GM12878 (cell line): ENCODE measurements around the gene SRPK2. TPM values are rescaled to one million over a fixed set of nuclear protein-coding genes. Genes with fewer than 3 reads are reported as not detected.

Experiments used
- ATAC-seq: fragments of 200-7000 bp; cut with Tn5 transposase; 3 replicates; pipeline ENCODE4 v1.9.1; 2020; ENCODE audit warnings: mild to moderate bottlenecking, moderate library complexity
- BruUV-seq: library from RNA; stranded (reverse); fragments of 400-500 nt; replicated peaks from 2 replicates; lab custom pipeline; 2021; lab: Mats Ljungman, UMichigan
- CTCF ChIA-PET: fragments of 300-600 bp; sonication (Branson Sonifier 250); formaldehyde crosslinking; extraction: SDS; loops from one replicate; lab custom pipeline; 2021; ENCODE audit warnings: inconsistent platforms; lab: Yijun Ruan, JAX
- POLR2A ChIA-PET: fragments of 350-600 bp; formaldehyde crosslinking; extraction: SDS; loops from one replicate; lab custom pipeline; 2021; ENCODE audit warnings: inconsistent platforms; lab: Charles Lee
- RAD21 ChIA-PET: fragments of 300-600 bp; sonication (Branson Sonifier 250); formaldehyde crosslinking; loops from one replicate; lab custom pipeline; 2023; ENCODE audit warnings: antibody characterized with exemption; ENCODE audit not compliant: unreplicated experiment; lab: Charles Lee
- SMC1A ChIA-PET: fragments of 300-600 bp; sonication (Branson Sonifier 250); formaldehyde crosslinking; loops from one replicate; lab custom pipeline; 2023; ENCODE audit not compliant: unreplicated experiment, uncharacterized antibody; lab: Charles Lee
- DNase-seq: peaks from one replicate; pipeline ENCODE4 v3.0.0-alpha.2; 2011; ENCODE audit warnings: low read depth, low spot score
- FAIRE-seq: peaks from 3 replicates; lab custom pipeline; 2011; peaks lifted over from hg19 to GRCh38; lab: Jason Lieb, UNC
- H2AFZ ChIP-seq: 2 replicates; pipeline ENCODE4 v1.6.0; 2011; ENCODE audit warnings: low read depth, low read length, control low read depth; ENCODE audit not compliant: control insufficient read depth
- H3K27ac ChIP-seq: 2 replicates; pipeline ENCODE4 v1.5.1; 2011; ENCODE audit warnings: control low read depth; ENCODE audit not compliant: control insufficient read depth, insufficient read depth
- H3K27me3 ChIP-seq, 2 experiments: replicated peaks in 1 of 2; 2 replicates each; pipeline versions ENCODE4 v1.6.0 to v1.6.1; 2011; ENCODE audit warnings: low read length in 1 of 2; ENCODE audit not compliant: control insufficient read depth in 2 of 2, insufficient read depth in 2 of 2
- H3K36me3 ChIP-seq, 2 experiments: 2 replicates each; pipeline ENCODE4 v1.5.1; 2011; ENCODE audit warnings: low read length in 1 of 2; ENCODE audit not compliant: control insufficient read depth in 2 of 2, insufficient read depth in 2 of 2
- H3K4me1 ChIP-seq: 2 replicates; pipeline ENCODE4 v1.6.1; 2011; ENCODE audit warnings: mild to moderate bottlenecking, low read length, moderate library complexity, mixed read lengths; ENCODE audit not compliant: control insufficient read depth, insufficient read depth
- H3K4me2 ChIP-seq: 2 replicates; pipeline ENCODE4 v1.6.0; 2011; ENCODE audit warnings: control low read depth; ENCODE audit not compliant: control insufficient read depth, insufficient read depth
- H3K4me3 ChIP-seq: fragments of 200-600 bp; sonication (generic); 2 replicates; pipeline ENCODE4 v1.5.1; 2016
- H3K79me2 ChIP-seq: 2 replicates; pipeline ENCODE4 v1.6.0; 2011; ENCODE audit warnings: low read length; ENCODE audit not compliant: control insufficient read depth, insufficient read depth
- H3K9ac ChIP-seq: 2 replicates; pipeline ENCODE4 v1.8.0; 2011; ENCODE audit warnings: low read length, control low read depth, mixed read lengths; ENCODE audit not compliant: control insufficient read depth, insufficient read depth
- H3K9me3 ChIP-seq: replicated peaks from 3 replicates; pipeline ENCODE4 v1.5.1; 2011; ENCODE audit warnings: mild to moderate bottlenecking, low read length; ENCODE audit not compliant: control insufficient read depth, insufficient read depth
- H4K20me1 ChIP-seq: 2 replicates; pipeline ENCODE4 v1.6.0; 2011; ENCODE audit not compliant: control insufficient read depth, insufficient read depth
- ASH2L ChIP-seq: fragments of 300-600, 200-600 bp; sonication (generic); IDR thresholded peaks from 2 replicates; pipeline ENCODE4 v1.6.1; 2017; ENCODE audit warnings: low read depth, mild to moderate bottlenecking, borderline replicate concordance
- BMI1 ChIP-seq: fragments of 450-650 bp; IDR thresholded peaks from 2 replicates; pipeline ENCODE4 v1.6.1; 2016; ENCODE audit warnings: mild to moderate bottlenecking, moderate library complexity, borderline replicate concordance
- CHD4 ChIP-seq: fragments of 200-600 bp; sonication (generic); IDR thresholded peaks from 2 replicates; pipeline ENCODE4 v1.6.1; 2016; ENCODE audit warnings: mild to moderate bottlenecking
- EP300 ChIP-seq, 2 experiments: fragments of 150-350 bp in 1 of 2; IDR thresholded peaks; 2 replicates each; pipeline ENCODE4 v1.6.1; 2011 to 2012; ENCODE audit warnings: low read depth in 2 of 2, low read length in 2 of 2, borderline replicate concordance in 1 of 2, improper control_type of control experiment in 1 of 2, inconsistent platforms in 1 of 2; ENCODE audit not compliant: control insufficient read depth in 1 of 2
- MYB ChIP-seq: fragments of 150-350 bp; IDR thresholded peaks from 2 replicates; pipeline ENCODE4 v1.6.1; 2014; ENCODE audit warnings: mild to moderate bottlenecking, low read depth, low read length, borderline replicate concordance
- WGBS: methylation state at CpG from one replicate; pipeline ENCODE4 v1.1.6; 2016; ENCODE audit warnings: low lambda C conversion rate; ENCODE audit not compliant: insufficient replicate concordance, insufficient coverage; ENCODE audit errors: missing lambda C conversion rate; 5-methylcytosine and 5-hydroxymethylcytosine counted together
- in situ Hi-C: fragments of 300-500 bp; cut with MboI; formaldehyde crosslinking; loops from 9 replicates; pipeline ENCODE4 v1.14.3; 2018; ENCODE audit warnings: mixed read lengths
- intact Hi-C: fragments of 100-400 bp; cut with micrococcal nuclease; formaldehyde crosslinking; loops from one replicate; pipeline ENCODE4 v1.14.2; 2022; ENCODE audit not compliant: unreplicated experiment
- polyA plus RNA-seq, 11 experiments: library from polyadenylated mRNA; depleted of rRNA in 4 of 11; unstranded in 6 of 11; stranded (reverse) in 5 of 11; fragments of >200 nt; fragmentation: Nextera tagmentation in 4 of 11; fragmentation: Illumina TruSeq in 1 of 11; extraction: Ambion mirVana in 4 of 11; extraction: Trizol in 1 of 11; gene quantifications; 1 replicate in 1 of 11; 2 replicates in 10 of 11; pipeline versions ENCODE4 v1.2.1 to v1.2.3, GENCODE V29; 2011 to 2016; ENCODE audit warnings: inconsistent platforms in 2 of 11, missing spikeins in 2 of 11, low read depth in 1 of 11
- total RNA-seq, 4 experiments: library from RNA; depleted of rRNA in 3 of 4; stranded (reverse); fragments of >200 nt in 3 of 4; fragmentation: Illumina TruSeq in 1 of 4; extraction: Trizol in 1 of 4; gene quantifications; 2 replicates each; pipeline versions ENCODE4 v1.2.1 to v1.2.3, GENCODE V29; 2013 to 2021
- TF ChIP-seq, protein P1 (sequence below): fragments of 450-650 bp; IDR thresholded peaks from 2 replicates; pipeline ENCODE4 v1.6.1; 2018; ENCODE audit warnings: mild to moderate bottlenecking, low read depth, moderate library complexity; ENCODE audit not compliant: partially characterized antibody
- TF ChIP-seq, protein P2 (sequence below), 3 experiments: IDR thresholded peaks in 2 of 3; conservative IDR thresholded peaks in 1 of 3; 2 replicates each; pipeline ENCODE4 v1.5.1; 2011; ENCODE audit warnings: low read depth in 3 of 3, low read length in 3 of 3, mild to moderate bottlenecking in 3 of 3, control low read depth in 2 of 3, moderate library complexity in 2 of 3, inconsistent platforms in 1 of 3, mixed read lengths in 1 of 3; ENCODE audit not compliant: control insufficient read depth in 2 of 3, insufficient read depth in 1 of 3; ENCODE audit errors: extremely low read depth in 1 of 3
- TF ChIP-seq, protein P3 (sequence below): IDR thresholded peaks from 2 replicates; pipeline ENCODE4 v1.6.1; 2012; ENCODE audit warnings: improper control_type of control experiment, low read depth, low read length; ENCODE audit not compliant: insufficient replicate concordance

The SRPK2 gene
- total and polyA plus RNA-seq, 10 of the 15 experiments (the other 5 are each of a cell fraction or from before 2014, with no cell fraction given) = 13.2 to 32.8 (median 24.5) TPM

DNA sequence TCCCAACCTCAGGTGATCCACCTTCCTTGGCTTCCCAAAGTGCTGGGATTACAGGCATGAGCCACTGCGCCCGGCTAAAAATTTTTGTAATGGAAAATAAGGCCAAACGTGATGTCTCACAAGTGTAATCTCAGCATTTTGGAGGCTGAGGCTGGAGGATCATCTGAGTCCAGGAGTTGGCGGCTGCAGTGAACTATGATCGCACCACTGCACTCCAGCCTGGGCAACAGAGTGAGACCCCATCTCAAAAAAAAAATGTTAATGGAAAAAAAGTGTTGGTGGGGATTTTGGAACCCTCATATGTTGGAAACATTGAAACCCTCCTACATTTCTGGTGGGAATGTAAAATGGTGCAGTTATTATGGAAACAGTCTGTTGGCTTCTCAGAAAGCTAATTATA, 2.7 kb upstream of the SRPK2 start (continued):
- TF ChIP-seq, protein P1, sequence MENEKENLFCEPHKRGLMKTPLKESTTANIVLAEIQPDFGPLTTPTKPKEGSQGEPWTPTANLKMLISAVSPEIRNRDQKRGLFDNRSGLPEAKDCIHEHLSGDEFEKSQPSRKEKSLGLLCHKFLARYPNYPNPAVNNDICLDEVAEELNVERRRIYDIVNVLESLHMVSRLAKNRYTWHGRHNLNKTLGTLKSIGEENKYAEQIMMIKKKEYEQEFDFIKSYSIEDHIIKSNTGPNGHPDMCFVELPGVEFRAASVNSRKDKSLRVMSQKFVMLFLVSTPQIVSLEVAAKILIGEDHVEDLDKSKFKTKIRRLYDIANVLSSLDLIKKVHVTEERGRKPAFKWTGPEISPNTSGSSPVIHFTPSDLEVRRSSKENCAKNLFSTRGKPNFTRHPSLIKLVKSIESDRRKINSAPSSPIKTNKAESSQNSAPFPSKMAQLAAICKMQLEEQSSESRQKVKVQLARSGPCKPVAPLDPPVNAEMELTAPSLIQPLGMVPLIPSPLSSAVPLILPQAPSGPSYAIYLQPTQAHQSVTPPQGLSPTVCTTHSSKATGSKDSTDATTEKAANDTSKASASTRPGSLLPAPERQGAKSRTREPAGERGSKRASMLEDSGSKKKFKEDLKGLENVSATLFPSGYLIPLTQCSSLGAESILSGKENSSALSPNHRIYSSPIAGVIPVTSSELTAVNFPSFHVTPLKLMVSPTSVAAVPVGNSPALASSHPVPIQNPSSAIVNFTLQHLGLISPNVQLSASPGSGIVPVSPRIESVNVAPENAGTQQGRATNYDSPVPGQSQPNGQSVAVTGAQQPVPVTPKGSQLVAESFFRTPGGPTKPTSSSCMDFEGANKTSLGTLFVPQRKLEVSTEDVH = no peak
- TF ChIP-seq, all 136 proteins: peak for 0

DNA sequence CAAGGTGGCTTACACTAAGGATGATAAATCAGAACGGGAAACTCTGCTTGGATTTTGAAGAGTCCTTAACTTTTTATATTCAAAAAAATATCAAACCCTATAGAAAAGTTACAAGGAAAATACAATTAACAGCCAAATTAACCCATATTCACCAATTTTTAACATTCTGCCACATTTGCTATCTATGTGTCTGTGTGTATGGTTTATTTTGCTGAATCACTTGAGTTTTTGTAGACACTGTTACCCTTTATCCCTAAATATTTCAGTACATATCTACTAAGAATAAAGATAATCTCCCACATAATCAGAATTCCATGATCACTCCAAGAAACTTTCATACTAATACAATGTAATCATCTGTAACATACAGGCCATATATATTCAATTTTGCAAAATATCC, 1.2 kb upstream of the SRPK2 start:
- no peak for DNase-seq
- Histone ChIP-seq H3K4me3 (no peak overlapping the region), H3K36me3 (no peaks in the 10 kb centered on the region; a peak in 1 of 4 replicates), H4K20me1 (no peaks in the 10 kb centered on the region), H3K4me2 (no peak overlapping the region), H3K27me3 (no peaks in the 10 kb centered on the region), H3K79me2 (peaks cover 15% of the 10 kb centered on the region), H3K4me1 (0 out of 2 replicates have a peak, but pooled peaks cover 3% of the 10 kb centered on the region), H3K9me3 (no peaks in the 10 kb centered on the region), H3K9ac (no peak overlapping the region), H3K27ac (no peak overlapping the region), H2AFZ (no peak overlapping the region)
- TF ChIP-seq MYB (no peak), ASH2L (no peak), CHD4 (no peak), EP300 (IDR thresholded peaks at IDR 0.05; ENCODE audit: borderline replicate concordance in 1 of 2, control insufficient read depth in 1 of 2, low read depth in 2 of 2, low read length in 2 of 2) (no peak), BMI1 (no peak)
- TF ChIP-seq, protein P2, sequence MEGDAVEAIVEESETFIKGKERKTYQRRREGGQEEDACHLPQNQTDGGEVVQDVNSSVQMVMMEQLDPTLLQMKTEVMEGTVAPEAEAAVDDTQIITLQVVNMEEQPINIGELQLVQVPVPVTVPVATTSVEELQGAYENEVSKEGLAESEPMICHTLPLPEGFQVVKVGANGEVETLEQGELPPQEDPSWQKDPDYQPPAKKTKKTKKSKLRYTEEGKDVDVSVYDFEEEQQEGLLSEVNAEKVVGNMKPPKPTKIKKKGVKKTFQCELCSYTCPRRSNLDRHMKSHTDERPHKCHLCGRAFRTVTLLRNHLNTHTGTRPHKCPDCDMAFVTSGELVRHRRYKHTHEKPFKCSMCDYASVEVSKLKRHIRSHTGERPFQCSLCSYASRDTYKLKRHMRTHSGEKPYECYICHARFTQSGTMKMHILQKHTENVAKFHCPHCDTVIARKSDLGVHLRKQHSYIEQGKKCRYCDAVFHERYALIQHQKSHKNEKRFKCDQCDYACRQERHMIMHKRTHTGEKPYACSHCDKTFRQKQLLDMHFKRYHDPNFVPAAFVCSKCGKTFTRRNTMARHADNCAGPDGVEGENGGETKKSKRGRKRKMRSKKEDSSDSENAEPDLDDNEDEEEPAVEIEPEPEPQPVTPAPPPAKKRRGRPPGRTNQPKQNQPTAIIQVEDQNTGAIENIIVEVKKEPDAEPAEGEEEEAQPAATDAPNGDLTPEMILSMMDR (IDR thresholded peaks at IDR 0.05 in 2 of 3, conservative IDR thresholded peaks at IDR 0.05 in 1 of 3; ENCODE audit: control insufficient read depth in 2 of 3, extremely low read depth in 1 of 3, insufficient read depth in 1 of 3, low read depth in 3 of 3, low read length in 3 of 3) = no peak
- TF ChIP-seq, protein P3, sequence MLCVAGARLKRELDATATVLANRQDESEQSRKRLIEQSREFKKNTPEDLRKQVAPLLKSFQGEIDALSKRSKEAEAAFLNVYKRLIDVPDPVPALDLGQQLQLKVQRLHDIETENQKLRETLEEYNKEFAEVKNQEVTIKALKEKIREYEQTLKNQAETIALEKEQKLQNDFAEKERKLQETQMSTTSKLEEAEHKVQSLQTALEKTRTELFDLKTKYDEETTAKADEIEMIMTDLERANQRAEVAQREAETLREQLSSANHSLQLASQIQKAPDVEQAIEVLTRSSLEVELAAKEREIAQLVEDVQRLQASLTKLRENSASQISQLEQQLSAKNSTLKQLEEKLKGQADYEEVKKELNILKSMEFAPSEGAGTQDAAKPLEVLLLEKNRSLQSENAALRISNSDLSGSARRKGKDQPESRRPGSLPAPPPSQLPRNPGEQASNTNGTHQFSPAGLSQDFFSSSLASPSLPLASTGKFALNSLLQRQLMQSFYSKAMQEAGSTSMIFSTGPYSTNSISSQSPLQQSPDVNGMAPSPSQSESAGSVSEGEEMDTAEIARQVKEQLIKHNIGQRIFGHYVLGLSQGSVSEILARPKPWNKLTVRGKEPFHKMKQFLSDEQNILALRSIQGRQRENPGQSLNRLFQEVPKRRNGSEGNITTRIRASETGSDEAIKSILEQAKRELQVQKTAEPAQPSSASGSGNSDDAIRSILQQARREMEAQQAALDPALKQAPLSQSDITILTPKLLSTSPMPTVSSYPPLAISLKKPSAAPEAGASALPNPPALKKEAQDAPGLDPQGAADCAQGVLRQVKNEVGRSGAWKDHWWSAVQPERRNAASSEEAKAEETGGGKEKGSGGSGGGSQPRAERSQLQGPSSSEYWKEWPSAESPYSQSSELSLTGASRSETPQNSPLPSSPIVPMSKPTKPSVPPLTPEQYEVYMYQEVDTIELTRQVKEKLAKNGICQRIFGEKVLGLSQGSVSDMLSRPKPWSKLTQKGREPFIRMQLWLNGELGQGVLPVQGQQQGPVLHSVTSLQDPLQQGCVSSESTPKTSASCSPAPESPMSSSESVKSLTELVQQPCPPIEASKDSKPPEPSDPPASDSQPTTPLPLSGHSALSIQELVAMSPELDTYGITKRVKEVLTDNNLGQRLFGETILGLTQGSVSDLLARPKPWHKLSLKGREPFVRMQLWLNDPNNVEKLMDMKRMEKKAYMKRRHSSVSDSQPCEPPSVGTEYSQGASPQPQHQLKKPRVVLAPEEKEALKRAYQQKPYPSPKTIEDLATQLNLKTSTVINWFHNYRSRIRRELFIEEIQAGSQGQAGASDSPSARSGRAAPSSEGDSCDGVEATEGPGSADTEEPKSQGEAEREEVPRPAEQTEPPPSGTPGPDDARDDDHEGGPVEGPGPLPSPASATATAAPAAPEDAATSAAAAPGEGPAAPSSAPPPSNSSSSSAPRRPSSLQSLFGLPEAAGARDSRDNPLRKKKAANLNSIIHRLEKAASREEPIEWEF = no peak
- 96% methylated on average over 1 of the region's 1 CpG for WGBS
- RAD21 ChIA-PET = interaction anchor here (2.8 kb wide), 1 partner anchor 38 kb away, joined by 12 read pairs; no protein-coding TSS in a partner anchor
- no peak for ATAC-seq
- POLR2A ChIA-PET = no interaction called here
- in situ Hi-C loops = no loop called here
- SMC1A ChIA-PET = interaction anchor here (0.6 kb wide), 1 partner anchor 61 kb away, joined by 3 read pairs; no protein-coding TSS in a partner anchor
- BruUV-seq = no TSS peak
- CTCF ChIA-PET = no interaction called here
- no peak for FAIRE-seq
- intact Hi-C loops = loop anchor here (5.0 kb wide), 1 partner anchor 38 kb away; no protein-coding TSS in a partner anchor
